Measurements from ENCODE around the gene KCNJ2. TPM values are rescaled to one million over a fixed set of nuclear protein-coding genes. Genes with fewer than 3 reads are reported as not detected.

Gene KCNJ2
- total and polyA plus RNA-seq, 3 donors from 2014 or later, result 0.58 to 1.1 (median 0.79) TPM

GRCh38 chr17:70169709-70170597, 621 bp downstream of the KCNJ2 start:
- intact Hi-C loops (cut with DNase I; ENCODE audit: low total_unique reads), result no loop called here
- peak overlapping the region; percentile 61 to 70 for H3K4me3 ChIP-seq
- no peaks in the 10 kb centered on the region for H3K36me3 ChIP-seq (ENCODE audit: low read depth, missing control alignments)
- no peaks in the 10 kb centered on the region for H3K27me3 ChIP-seq
- no peak overlapping the region for H3K27ac ChIP-seq
- no peaks in the 10 kb centered on the region for H3K4me1 ChIP-seq
- 4 to 6% methylated on average over 24 of the region's 24 CpGs for WGBS, 2 donors
- no peaks in the 10 kb centered on the region for H3K9me3 ChIP-seq
- DNase-seq, result no peak
- TF ChIP-seq CTCF (IDR thresholded peaks at IDR 0.05), result no peak
- TF ChIP-seq POLR2A (IDR thresholded peaks at IDR 0.05), result no peak

- WGBS, 2 donors, result 29 to 38% methylated on average over 5 of the region's 5 CpGs
- no peak overlapping the region for H3K27ac ChIP-seq
- H3K27me3 ChIP-seq, result no peaks in the 10 kb centered on the region
- intact Hi-C loops (cut with DNase I; ENCODE audit: low total_unique reads), result no loop called here
- H3K4me3 ChIP-seq, result no peak overlapping the region
- DNase-seq, result no peak
- H3K4me1 ChIP-seq, result no peaks in the 10 kb centered on the region
- no peaks in the 10 kb centered on the region for H3K36me3 ChIP-seq (ENCODE audit: low read depth, missing control alignments)
- TF ChIP-seq CTCF (IDR thresholded peaks at IDR 0.05) (no peak), POLR2A (IDR thresholded peaks at IDR 0.05) (no peak)
- no peaks in the 10 kb centered on the region for H3K9me3 ChIP-seq
Observed at GRCh38 chr17:70171159-70171558, 1.8 kb downstream of the KCNJ2 start.

- intact Hi-C loops (cut with DNase I; ENCODE audit: low total_unique reads), result no loop called here
- WGBS, 2 donors, result 85 to 86% methylated on average over 2 of the region's 2 CpGs
- Histone ChIP-seq H3K4me3 (no peak overlapping the region), H3K36me3 (ENCODE audit: low read depth, missing control alignments) (no peaks in the 10 kb centered on the region), H3K4me1 (no peaks in the 10 kb centered on the region), H3K9me3 (no peaks in the 10 kb centered on the region), H3K27ac (no peak overlapping the region), H3K27me3 (no peaks in the 10 kb centered on the region)
- no peak for TF ChIP-seq POLR2A (IDR thresholded peaks at IDR 0.05)
- no peak for TF ChIP-seq CTCF (IDR thresholded peaks at IDR 0.05)
- no peak for DNase-seq
Observed at GRCh38 chr17:70172449-70172848, 3.1 kb downstream of the KCNJ2 start.

- Histone ChIP-seq H3K9me3 (no peaks in the 10 kb centered on the region), H3K27me3 (no peaks in the 10 kb centered on the region), H3K4me1 (no peaks in the 10 kb centered on the region), H3K4me3 (no peak overlapping the region), H3K36me3 (ENCODE audit: low read depth, missing control alignments) (no peaks in the 10 kb centered on the region), H3K27ac (no peak overlapping the region)
- intact Hi-C loops (cut with DNase I; ENCODE audit: low total_unique reads), result no loop called here
- no peak for DNase-seq
- 86 to 94% methylated on average over 2 of the region's 2 CpGs for WGBS, 2 donors
- no peak for TF ChIP-seq CTCF (IDR thresholded peaks at IDR 0.05)
- TF ChIP-seq POLR2A (IDR thresholded peaks at IDR 0.05), result no peak
Observed at GRCh38 chr17:70172923-70173322, 3.6 kb downstream of the KCNJ2 start.

GRCh38 chr17:70173681-70174080, 4.3 kb downstream of the KCNJ2 start:
- TF ChIP-seq CTCF (IDR thresholded peaks at IDR 0.05) (no peak), POLR2A (IDR thresholded peaks at IDR 0.05) (no peak)
- intact Hi-C loops (cut with DNase I; ENCODE audit: low total_unique reads), result no loop called here
- no peaks in the 10 kb centered on the region for H3K27me3 ChIP-seq
- no peak overlapping the region for H3K4me3 ChIP-seq
- no peak overlapping the region for H3K27ac ChIP-seq
- 77 to 81% methylated on average over 4 of the region's 4 CpGs for WGBS, 2 donors
- H3K36me3 ChIP-seq (ENCODE audit: low read depth, missing control alignments), result no peaks in the 10 kb centered on the region
- no peaks in the 10 kb centered on the region for H3K4me1 ChIP-seq
- no peaks in the 10 kb centered on the region for H3K9me3 ChIP-seq
- DNase-seq, result no peak
